Lower leg skin (tissue), 3 donors: ENCODE data around the gene GPC5.

Experiments
- CTCF ChIP-seq, 3 donors: fragments of 450-650 bp; IDR thresholded peaks; one replicate each; pipeline ENCODE4 v1.5.1; 2016; ENCODE audit warnings: antibody characterized with exemption in 3 of 3, mild to moderate bottlenecking in 3 of 3, moderate library complexity in 2 of 3
- POLR2A ChIP-seq, 2 donors: fragments of 450-650 bp; IDR thresholded peaks; one replicate each; pipeline ENCODE4 v1.6.1; 2016 to 2017; ENCODE audit warnings: antibody characterized with exemption in 2 of 2, mild to moderate bottlenecking in 1 of 2, moderate library complexity in 1 of 2

GRCh38 chr13:92320323-92320722 lies 921.9 kb downstream of the GPC5 start:
- TF ChIP-seq CTCF (IDR thresholded peaks at IDR 0.05) (no peak), POLR2A (IDR thresholded peaks at IDR 0.05) (no peak)
